GM19023 (cell line): ENCODE data around the gene GJB2.

Source experiments
- ATAC-seq: cut with Tn5 transposase; IDR thresholded peaks from one replicate; pipeline ENCODE4 v1.9.1; 2021; ENCODE audit warnings: mild to moderate bottlenecking, moderate library complexity; ENCODE audit not compliant: unreplicated experiment

GJB2 gene

DNA sequence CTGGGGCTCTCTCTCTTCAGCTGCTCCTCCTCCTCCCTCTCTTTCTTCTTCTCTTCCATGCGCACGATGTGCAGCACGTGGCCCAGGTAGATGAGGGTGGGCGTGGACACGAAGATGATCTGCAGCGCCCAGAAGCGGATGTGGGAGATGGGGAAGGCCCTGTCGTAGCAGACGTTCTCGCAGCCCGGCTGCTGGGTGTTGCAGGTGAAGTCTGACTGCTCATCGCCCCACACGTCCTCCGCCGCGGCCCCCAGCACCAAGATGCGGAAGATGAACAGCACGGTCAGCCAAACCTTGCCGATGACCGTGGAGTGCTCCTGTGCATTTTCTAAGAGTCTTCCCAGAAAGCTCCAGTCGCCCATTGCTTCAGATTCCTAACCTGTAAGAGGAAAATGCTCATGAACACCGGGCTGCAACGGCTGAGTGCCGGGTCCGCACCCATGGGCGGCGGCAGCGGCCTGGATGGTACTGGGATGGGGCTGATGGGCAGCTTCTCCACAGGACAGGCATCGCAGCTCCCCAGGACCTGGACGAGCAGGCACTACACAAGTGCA lies 49.7 kb downstream of the GJB2 start:
- ATAC-seq = no peak

DNA sequence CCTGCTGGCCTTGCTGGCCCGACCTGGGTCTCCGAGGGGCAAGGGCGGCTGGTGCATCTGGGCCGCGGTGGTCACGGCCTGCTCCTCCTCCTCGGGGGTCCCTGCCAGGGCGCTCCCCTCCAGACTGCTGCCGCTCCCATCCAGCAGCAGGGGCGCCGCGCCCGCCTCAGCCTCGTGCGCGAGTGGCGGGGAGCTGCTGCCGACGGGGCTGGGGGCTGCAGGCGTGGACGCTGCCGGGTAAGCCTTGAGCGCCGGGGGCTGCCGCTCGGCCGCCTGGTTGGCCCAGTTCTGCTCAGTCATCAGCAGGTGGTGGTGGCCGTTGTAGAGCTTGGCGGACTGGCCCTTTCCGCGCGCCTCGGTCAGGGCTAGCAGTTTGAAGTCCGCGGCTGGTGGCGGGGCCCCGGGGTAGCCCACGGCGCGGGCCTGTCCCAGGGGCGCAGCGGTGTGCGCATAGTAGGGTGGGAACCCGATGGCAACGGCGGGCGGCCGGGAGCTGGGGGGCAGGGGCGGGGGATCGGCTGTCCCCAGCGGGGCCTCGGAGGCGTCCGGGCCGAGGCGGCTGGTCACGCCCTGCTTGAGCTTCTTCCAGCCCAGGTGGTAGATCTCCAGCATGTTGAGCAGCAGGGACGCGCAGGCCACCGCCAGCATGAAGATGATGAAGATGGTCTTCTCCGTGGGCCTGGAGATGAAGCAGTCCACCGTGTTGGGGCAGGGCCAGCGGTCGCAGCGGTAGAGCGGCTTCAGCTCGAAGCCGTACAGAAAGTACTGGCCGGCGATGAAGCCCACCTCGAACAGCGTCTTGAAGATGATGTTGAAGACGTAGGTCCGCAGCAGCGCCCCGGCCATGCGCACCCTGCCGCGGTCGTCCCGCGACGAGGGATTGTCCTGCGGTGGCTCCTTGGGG lies 50.5 kb downstream of the GJB2 start:
- ATAC-seq = no peak

DNA sequence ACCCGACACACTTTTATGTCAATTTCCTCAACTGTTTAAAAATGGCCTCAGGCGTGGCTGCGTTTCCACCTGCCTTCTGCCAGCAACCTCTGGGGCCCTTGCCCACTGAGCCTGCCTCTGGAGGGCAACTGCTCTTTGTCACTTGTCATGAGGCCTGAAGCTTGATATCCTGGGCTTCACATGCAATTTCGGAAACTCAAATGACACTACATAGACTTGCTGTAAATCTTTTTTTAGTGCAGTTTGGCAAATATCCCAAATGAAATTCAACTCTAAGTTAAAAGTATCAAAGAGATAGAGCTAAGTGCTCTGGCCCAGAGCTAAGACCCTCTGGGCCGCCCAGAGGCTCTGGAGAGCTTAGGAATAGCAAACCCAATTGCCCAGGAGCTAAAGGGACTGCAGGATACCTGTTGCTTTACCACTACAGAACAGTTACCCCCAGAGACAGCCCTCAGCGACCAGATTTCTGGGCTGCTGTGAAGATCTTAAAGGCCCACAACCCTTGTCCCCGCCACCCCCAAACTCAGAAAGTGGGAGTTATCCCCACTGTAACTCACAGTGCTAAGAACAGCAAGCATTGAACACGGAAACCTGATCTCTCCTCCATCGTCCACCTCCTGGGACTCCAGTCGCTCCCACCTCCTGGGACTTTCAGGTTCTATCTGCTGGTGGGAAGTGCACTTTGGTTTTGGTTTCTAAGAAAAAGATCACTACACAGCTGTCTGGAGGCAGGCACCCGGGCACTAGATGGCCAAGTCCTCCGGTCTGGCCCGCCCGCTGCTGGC lies 51.3 kb downstream of the GJB2 start:
- no peak for ATAC-seq

DNA sequence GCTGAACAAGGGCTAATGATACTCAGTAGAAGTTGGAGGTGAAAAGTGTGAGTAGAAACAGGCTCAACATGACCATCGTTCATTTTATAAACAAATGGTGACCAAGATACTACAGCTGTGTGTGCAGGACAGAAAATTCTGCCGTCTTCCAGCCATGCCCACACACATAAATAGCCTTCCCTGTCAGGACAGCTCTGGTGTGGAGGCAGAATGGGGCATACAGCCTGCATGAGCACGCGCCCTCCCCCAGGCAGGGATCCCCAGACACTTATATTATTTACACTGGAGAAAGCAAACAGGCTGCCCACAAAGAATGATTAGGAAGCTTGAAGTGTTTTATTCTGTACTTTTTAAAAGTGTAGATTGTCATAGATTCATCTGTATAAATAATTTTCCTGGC lies 52.3 kb downstream of the GJB2 start:
- no peak for ATAC-seq

DNA sequence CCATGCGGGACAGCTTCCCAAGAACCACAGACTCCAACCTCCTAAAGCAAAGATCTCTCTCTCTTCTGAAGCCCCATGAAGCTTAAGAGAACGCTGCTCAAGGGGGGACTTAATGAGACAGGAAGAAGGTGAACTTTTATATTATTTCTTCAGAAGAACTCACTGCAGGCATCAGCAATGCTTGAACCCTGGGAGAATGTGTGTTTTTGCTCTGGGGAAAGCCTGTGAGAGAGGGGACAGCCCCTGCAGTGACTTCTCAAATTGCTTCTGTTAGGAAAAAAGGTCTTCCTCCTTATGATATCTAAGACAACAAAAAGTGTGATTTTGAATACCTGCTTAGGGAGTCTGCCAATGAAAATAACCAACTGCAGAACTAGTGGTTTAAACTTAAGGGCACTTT lies 54.9 kb downstream of the GJB2 start:
- ATAC-seq = no peak
